Hindlimb muscle (tissue), 1 donor: Measurements from ENCODE around the gene BCR. TPM values are rescaled to one million over a fixed set of nuclear protein-coding genes. Genes with fewer than 3 reads are reported as not detected.

ENCODE experiments used
- DNase-seq: peaks from one replicate; pipeline ENCODE4 v3.0.0-alpha.2; 2013
- polyA plus RNA-seq: library from polyadenylated mRNA; unstranded; fragments of 120-200 nt; gene quantifications from one replicate; pipeline ENCODE4 v1.2.1, GENCODE V29; 2013; ENCODE audit not compliant: insufficient read length

The BCR gene
- polyA plus RNA-seq, 1 donor = 18.6 TPM

DNA sequence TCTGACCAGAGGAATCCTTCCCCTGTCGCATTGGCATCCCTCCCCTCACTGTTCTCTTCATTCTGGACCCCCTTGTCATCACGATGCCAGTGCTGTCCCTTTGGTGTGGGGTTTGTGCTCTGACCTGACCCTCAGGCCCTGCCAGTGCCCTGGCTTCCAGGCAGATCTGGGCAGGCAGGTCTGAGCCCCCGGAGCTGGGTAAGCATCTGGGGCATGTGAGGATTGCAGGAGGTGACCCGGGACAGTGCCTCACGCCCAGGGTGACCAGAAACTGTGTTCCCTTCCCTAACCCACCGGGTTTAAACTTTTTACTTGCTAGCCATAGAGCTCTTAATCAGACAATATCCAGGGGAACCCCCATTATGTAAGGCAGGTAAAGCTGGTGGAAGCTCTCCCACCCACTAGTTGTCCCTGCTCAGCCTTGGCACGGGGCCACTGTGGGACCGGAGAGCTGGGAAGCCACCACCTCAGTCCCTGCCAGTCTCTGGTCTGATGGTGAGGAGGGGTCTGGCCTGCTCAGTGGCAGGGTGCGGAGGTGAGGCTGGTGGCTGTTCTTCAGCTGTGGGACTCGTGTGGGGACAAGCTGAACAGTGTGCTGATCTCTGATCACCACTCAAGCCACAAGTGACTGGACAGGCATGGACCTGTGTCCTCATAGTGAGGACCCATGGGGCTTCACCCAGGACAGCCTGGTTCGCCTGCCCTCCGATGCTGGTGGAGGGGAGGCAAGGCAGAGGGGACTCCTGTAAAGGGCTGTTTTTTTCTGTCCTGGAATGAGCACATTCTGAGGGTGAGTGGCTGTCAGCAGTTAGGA is 38.0 kb downstream of the BCR start:
- no peak for DNase-seq

DNA sequence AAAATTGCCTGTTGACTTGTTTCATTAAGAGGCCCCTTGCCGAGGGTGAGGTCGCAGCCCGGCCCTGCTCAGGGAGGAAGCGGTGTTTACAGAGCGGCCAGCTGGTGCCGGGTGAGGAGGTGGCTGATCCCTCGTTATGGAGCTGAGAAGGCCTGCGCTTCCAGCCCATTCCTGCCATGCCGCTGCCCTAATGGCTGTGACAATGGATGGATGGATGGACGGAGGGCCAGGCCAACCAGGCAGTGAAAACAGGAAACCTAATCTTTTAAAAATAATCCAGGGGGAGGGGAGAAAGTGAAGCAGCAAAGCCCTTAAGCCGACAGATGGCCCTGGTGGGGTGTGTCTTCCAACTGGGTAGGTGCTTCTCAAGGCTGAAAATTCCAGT is 38.5 kb downstream of the BCR start:
- no peak for DNase-seq

DNA sequence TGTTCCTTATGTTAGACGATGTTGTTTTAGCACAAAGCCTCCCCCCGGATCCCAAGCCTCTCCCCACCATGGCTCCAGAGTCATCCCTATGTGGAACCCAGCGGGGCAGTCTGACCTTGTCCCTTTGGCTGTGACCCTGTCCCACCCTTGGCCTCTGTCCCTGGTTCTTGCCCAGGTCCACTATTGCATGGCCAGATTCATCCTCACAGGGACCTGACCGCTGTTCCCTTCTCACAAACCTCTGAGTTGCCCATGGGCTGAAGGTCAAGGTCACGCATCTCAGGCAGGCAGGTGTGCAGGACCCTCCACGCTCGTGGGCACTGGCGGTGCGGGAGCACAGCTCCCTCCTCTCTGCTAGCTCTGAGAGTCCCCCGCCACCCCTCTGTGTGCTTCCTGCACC is 39.0 kb downstream of the BCR start:
- DNase-seq = no peak

DNA sequence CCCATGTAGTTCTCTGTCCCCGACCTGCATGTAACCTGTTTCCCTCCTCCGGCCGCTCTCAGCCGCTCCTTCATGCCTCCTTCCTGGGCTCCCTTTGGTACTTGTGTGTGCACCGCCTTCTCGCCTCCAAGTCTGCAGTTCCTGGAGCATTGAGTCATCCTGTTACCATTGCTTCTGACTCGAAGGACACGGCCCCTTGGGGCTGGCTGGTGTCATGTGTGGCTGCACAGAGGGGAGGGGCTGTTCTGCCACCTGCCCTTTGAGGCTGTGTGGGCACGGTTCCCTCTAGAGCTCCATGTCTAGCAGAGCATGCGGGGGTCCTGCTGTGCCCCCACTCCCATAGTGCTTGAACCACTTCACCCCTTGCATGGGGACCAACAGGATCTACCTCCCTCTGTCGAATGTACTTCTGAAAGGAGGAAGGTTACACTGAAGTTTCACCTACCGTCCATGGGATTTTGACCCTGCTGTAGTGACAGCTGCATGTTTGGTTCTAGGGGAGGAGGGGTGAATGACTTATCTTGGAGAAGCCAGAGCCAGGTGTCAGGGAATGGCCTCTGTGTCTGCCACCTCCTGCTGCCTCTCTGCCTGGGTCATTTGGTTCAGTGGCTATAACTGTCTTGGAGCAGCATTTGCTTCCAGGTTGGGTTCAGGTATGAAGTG is 39.6 kb downstream of the BCR start:
- DNase-seq = no peak

DNA sequence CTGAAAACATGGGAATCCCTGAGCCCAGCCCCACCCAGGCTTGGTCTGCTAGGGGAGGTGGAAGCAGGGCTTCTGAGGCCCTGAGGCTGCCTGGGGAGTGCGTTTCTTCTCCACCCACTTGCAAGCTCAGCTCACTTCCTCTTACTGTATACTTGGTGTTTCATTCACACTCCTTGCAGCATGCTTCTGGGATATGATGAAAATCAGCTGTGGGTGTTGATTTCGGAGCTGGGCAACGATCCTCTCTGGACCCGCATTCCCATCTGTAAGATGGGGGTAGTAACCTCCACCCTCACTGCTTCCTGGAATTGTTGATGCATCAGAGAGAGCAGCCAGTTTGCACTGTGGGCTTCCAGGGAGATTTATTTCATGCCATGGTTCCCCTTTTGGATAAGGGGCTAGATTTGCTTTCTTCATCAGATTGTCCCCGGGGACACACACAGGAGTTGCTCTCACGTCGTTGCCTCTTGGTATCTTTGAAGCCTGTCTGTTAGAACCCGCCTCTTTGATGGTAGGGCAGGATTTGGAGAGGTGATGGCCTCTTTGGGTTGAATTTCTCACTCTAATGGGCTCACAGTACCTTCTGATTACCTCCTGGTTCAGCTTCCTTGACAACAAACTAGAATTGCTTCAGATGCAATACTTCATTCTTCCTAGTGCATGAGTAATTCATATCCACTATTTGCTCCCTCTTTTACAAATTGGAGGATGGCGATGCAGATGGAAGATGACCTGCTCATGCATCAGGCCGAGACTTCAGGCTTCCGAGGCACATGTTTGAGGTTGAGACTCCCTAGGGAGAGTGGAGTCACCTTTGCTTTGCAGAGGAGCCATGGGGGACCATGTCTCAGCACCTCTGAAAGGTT is 40.4 kb downstream of the BCR start:
- no peak for DNase-seq

DNA sequence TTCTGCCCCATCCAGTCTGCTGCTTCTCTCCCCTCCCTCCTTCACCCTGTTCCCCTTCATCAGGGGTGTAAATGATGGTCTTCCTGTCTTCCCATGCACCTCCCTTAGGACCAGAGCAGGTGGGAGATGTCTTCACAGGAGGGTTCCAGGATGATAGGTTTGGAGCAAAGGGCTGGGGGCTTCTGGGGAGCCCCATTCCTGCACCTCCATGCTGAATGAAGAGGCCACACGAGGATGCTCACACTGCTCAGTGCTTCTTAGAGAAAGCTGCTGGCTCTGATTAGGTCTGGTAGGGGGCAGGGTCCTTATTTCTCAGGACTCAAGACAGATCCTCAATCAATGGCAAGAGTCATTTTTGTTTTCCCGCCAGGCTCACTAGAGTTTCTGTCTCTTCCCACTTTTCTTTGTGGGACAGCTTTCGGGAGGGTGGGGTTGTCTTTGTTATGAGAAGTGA is 41.1 kb downstream of the BCR start:
- no peak for DNase-seq

DNA sequence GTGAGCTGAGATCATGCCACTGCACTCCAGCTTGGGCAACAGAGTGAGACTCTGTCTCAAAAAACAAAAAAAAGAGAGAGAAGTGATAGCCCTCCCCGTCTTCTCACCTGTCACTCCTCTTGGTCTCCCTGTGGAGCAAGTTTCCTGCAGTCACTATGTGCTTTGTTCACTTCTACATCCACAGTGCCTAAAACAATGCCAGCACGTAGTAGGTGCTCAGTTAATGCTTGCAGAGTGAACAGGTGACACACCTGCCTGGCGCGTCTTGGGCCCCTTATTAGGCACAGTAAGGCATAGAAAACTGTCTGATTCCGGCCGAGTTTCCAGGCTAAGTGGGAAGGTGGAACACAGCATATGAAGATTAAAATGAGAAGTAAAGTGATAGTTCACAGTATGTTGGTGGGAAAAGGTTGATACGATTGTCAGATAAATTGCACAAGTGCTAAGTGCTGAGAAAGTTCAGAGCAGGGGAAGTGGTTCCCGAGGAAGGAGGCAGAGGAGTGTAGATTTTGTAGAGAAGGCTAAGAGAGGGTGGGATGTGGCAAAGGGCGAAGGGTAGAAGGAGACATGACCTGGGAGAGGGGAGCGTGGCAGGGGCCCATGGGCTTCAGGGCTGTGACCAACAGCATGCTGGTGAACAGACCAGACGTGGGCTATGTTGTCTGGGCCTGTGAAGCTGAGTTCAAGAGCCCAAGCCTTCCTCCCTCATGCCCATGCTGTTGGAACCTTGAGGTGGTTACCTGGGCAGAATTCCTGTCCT is 41.9 kb downstream of the BCR start:
- DNase-seq = no peak

DNA sequence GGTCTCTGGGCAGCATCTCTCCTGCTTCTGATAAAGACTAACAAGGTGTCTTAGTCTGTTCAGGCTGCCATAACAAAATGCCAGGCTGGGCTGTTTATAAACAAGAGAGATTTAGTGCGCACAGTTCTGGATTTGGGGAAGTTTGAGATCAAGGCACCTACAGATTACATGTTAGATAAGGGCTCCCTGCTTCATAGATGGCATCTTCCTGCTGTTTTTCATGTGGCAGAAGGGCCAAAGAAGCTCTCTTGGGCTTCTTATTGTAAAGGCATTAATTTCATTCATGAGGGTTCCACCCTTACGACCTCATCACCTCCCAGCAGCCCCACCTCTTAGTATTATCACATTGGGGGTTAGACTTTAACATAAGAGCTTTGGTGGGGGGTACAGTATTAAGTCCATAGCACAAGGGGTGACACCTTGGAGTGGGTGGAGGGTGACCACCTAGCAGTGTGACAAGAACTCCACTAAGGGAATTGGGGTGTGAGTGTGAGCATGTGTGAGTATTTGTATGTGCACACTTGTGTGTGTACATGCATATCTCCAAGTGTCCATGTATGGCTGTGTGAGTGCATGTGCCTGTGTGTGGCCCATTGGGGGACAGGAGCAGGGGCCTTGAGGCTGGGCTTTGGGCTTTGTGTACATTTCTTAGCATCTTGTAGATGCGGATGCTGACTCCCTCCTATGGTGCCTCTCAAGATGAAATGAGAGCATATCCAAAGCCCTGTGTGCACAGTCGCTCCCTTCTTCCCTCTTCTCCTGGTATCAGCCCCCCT is 42.7 kb downstream of the BCR start:
- no peak for DNase-seq

DNA sequence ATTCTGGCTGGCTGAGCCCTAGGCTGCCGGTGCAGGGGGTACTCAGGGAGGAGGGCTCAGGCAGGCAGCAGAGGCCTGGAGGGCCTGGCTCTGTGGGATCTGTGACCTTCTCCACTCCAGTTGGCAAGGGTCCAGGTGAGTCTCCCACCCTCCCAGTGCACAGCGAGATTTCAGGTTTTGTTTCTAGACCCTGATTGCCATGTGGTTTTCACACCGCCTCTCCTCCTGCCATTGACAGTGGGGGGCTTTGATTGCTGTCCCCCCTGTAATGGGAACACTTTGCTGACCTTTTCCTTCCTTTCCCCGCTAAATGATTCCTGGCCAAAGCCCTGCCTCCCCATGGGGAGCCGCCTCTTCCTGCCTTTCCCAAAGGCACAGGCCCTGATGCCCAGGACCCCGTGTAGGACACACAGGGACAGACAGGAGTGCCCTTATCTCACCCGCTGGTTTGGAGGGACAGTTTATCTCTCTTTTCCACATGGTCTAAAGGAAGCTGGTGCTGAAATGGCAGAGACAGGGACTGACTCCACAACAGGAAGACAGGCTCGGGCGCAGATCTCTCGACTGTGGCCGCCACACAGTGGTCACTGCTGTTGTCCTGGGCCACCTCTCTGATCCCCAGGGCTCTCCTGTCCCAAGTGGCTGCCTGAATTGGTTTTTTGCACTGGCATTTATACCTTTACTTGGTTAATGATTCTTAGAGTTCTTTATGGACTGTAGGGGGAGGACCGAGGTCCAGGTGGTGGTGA is 43.4 kb downstream of the BCR start:
- no peak for DNase-seq

DNA sequence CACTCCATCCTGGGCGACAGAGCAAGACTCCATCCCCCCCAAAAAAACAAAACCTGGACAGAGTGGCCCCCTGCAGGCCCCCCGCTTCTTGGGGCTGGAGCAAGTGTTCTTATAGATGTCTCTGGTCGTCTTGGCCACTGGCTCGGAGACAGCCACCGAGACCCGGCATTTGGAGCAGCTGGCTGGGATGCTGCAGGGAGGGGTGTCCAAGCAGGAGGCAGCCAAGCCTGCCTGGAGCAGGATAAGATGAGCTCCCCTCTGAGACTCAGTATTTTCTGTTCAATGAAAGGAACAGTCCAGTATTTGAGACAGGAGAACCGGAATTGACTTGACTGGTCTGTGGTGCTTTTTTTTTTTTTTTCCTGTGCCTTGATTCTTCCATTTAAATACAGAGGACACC is 44.5 kb downstream of the BCR start:
- no peak for DNase-seq

DNA sequence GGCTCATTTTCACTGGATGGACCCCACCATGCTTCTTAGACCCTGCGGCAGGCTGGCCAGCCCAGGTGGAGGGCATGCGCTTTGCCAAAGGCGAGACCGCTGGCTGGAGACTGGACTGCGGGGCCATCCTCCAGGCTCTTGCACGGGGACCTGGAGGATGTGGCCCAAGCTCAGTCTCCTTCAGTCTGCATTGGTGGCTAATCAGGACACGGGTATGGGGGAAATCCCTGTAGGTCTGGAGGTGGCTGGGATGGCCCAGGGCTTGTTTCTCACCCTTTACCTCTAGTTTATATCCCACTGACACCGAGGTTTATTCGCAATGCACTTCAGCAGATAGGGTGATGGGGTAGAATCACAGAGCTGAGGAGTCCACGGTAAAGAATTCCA is 45.0 kb downstream of the BCR start:
- no peak for DNase-seq

DNA sequence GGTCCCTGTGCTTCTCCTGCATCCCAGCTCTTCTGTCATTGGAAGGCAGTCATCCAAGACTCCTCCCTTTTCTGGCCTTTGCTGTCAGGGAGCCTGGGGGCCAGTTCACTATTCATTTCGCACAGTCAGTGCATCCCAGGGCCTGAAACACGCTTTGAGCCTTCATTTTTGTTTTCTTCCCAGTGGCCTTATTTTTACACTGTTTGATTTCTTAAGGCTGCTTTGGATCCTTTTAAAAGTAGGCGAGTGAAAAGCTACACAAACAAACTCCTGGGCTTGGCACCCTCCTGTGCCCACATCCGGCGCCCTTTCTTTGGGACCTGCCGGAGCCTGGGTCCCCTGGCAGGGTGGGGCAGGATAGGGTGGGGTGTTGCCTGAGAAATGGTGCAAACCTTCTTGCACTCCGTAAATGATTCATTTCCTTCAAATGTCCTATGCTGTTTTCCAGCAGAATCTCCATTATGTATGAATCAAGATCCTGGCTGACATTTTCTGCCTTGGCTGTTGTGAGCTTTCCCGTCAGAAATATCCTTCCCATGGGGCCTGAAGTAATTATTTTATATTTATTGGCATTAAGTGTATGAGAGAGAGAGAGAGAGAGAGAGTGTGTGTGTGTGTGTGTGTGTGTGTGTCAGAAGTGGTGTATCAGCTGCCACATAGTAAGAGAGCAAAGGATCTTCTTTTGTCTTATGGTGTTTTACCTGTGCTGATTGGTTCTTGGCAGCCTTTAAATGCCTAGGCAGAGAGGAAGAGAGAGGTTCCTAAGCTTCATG is 45.6 kb downstream of the BCR start:
- DNase-seq = no peak

DNA sequence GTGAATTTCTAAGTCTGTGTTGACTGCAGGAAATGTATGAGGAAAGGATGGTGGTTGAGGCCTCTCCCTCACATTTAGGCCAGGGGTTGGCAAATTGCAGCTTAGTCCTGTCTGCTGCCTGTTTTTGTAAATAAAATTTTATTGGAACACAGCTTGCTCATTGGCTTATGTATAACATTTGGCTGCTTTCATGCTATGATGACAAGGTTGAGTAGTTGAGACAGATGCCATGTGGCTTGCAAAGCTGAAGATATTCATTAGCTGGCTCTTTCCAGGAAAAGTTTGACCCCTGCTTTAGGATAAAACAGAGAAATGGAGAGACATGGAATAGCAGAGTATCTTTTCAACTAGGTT is 46.2 kb downstream of the BCR start:
- no peak for DNase-seq

DNA sequence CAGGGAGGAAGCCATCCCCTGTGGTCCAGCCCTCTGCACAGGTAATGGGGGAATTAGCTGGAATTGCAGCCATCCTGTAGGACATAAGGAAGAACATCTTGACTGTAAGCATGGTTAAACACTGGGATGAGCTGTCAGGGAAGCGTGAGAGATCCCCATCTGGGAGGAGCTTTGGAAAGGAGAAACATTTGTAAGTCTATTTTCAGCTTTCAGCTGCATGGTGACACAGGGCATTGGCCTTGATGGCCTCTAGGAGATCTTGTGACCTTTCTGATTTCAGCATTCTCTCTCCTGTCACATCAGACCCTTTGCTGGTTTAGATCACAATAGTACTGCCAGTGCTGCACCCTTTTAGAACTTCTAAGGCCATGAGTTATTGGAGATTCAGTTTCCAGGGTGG is 47.1 kb downstream of the BCR start:
- DNase-seq = no peak

DNA sequence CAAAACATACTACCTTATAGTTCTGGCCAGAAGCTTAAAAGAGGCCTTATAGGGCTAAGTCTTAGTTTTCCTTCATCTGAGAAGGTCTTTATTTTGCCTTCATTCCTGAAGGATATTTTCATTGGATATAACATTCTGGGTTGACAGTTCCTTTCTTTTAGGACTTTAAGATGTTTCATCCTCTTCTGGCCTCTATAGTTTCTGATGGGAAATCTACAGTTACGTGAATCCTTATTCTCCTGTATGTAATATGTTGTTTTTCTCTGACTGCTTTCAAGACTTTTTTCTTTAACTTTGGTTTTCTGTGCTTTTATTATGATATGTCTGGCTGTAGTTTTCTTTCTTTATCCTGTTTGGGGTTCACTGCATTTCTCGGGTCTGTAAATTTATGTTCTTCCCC is 48.2 kb downstream of the BCR start:
- DNase-seq = no peak

DNA sequence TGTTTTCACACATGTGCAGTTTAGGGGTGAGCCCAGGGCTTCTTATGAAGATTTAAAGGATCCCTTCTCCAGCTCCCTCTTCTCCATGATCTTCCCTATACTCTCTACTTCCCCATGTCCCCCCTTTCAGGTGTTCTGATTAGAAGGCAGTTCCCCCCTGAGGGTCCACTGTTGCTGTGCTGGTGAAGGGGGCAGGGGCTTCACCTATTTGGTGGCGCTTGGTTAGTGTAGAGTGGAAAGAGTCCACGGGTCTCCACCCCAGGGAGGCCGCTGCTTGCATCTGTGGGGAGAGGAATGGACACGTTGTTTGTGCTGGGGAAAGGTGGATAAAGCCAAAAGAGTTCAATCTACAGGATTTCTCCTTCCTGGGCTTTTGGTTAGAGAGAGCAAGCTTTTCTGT is 49.3 kb downstream of the BCR start:
- no peak for DNase-seq

DNA sequence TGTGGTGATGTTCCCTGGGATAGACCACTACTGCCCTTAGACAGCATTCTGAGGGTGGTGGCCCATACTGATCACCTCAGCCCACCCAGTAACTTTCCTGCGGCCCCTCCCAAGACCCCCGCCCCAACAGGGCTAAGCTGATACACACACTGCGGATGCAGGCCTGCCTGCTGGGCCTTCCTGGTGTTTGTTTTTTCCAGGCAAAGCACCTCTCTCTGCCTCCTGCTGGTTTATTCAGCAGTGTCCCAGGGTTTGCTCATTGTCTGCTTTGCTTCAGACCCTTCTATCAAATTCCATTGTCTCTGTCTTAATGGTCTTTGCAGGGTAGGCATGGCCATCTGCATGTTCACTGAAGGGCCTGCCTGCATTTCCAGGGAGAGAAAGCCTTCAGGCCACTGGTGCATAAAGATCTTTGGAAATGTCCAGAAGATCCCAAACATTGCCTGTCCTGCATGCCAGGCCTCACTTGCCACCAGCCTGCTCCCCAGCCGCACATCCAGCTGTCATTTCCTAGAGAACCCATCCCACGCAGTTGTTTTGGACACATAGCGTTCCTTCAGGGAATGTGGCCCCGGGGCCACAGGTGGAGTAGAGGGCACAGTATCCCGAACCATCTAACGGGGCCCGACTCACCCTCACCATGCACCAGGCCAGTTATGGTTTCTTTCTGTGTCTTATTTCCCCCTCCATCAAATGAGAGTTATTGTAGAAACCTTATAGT is 50.2 kb downstream of the BCR start:
- no peak for DNase-seq

DNA sequence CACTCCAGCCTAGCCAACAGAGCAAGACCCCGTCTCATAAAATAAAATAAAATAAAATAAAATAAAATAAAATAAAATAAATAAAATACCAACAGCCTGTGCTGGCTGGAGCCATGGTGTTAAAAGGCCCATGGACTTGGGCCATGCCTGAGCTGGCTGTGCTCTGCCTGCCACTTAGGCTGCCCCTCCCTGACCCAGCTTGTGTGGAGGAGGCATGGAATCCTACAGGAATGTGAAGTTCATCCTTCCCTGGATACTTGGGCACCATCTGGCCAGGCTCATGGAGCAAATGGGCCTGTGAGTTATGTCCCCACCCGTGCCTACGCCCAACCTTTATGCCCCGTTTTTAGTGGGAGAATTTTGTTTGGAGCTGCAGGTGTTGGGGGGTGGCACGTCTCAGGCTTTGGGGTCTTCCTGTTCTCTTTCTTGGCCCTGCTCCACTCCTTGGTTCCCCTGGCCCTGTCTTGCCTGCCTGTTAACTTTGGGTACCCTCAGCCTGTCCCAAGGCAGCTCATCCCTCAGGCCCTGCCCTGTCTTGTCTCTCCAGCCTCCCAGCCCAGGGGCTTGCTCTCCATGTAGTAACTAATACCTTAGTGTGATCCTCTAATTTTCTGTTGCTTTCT is 51.3 kb downstream of the BCR start:
- no peak for DNase-seq
